ENCODE data around the gene BSCL2. TPM values are rescaled to one million over a fixed set of nuclear protein-coding genes. Genes with fewer than 3 reads are reported as not detected.
"Not testable (repeated sequence)": the region's sequence is repeated elsewhere in the genome, so short reads cannot be mapped to it uniquely, and the experiment has no call there.

BSCL2 gene
- 56.9 to 61.4 TPM (median 58.3 TPM) in 3 replicates for total RNA-seq

DNA sequence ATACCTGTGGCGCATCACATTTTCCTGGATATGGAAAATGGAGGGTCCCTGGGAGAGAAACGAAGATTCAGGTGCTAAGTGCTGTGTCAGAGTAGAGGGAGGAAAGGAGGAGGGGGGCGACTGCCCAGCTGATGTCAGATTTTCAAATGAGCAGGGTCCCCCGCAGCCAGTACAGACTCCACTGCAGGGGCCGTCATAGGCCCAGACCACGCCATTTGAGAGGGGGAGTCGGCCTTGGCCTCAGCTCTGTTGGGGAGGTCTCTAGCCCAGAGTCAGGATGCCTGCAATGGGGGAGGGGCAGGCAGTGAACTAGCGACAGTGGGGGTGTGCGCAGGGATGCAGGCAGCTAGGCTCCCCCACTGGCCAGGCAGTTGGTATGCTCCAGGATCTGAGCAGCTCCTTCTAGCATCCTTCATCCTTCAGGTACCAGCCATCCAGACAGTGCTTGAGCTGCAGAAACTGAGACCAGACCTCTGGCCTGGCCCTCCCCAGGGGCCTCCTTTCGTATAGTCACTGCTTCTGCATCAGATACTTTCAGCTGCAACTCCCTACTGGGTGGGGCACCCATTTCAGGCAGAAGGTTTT is at the start of gene BSCL2, which contains the start of gene GNG3:
Gene BSCL2, minus strand, starts transcription at position 148 of the 585 bp plus-strand sequence. CDS start 229 bp downstream, outside the sequence.
Gene GNG3, plus strand, starts transcription at position 400 of the 585 bp plus-strand sequence. CDS start 620 bp downstream, outside the sequence.
- H3K9me3 Mint-ChIP-seq = no peaks in the 10 kb centered on the region
- peak in 1 of 2 experiments; percentile 49 for DNase-seq (ENCODE audit: low spot score in 2 of 2, unreplicated experiment in 2 of 2)
- peak within 1 kb of the TSS; percentile 98 for H3K27ac Mint-ChIP-seq
- H3K4me3 Mint-ChIP-seq = peak within 1 kb of the TSS; percentile 86
- H3K4me1 Mint-ChIP-seq = peaks cover 46% of the 10 kb centered on the region
- peaks cover 10% of the 10 kb centered on the region for H3K36me3 Mint-ChIP-seq
- TF ChIP-seq, protein P1, sequence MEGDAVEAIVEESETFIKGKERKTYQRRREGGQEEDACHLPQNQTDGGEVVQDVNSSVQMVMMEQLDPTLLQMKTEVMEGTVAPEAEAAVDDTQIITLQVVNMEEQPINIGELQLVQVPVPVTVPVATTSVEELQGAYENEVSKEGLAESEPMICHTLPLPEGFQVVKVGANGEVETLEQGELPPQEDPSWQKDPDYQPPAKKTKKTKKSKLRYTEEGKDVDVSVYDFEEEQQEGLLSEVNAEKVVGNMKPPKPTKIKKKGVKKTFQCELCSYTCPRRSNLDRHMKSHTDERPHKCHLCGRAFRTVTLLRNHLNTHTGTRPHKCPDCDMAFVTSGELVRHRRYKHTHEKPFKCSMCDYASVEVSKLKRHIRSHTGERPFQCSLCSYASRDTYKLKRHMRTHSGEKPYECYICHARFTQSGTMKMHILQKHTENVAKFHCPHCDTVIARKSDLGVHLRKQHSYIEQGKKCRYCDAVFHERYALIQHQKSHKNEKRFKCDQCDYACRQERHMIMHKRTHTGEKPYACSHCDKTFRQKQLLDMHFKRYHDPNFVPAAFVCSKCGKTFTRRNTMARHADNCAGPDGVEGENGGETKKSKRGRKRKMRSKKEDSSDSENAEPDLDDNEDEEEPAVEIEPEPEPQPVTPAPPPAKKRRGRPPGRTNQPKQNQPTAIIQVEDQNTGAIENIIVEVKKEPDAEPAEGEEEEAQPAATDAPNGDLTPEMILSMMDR (IDR thresholded peaks at IDR 0.05; ENCODE audit: unreplicated experiment) = no peak
- no peaks in the 10 kb centered on the region for H3K27me3 Mint-ChIP-seq (ENCODE audit: low read depth)

DNA sequence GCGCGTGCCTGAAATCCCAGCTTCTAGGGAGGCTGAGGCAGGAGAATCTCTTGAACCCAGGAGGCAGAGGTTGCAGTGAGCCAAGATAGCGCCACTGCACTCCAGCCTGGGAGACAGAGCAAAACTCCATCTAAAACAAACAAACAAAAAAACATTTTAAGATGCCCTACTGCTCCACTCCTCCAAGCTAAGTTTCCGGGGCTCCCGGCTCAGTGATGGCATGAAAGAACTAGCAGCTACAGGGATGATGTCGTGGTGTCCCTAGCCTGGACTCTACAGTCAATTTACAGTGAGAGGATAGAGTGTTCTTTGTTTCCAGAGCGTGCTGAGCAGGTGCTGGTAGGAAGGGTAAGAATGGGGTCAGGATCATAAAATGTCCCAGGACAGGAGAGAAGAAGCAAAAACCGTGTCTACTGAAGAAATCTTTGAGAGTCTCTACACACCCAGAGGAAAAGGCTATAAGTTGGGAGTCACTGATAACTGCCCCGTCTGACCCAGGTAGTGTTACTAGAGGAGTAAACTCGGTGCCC is 47.9 kb upstream of the BSCL2 start:
- no peaks in the 10 kb centered on the region for H3K27me3 Mint-ChIP-seq (ENCODE audit: low read depth)
- DNase-seq (ENCODE audit: low spot score in 2 of 2, unreplicated experiment in 2 of 2) = no peak
- TF ChIP-seq, protein P1 (IDR thresholded peaks at IDR 0.05; ENCODE audit: unreplicated experiment) = no peak
- H3K36me3 Mint-ChIP-seq = peaks cover 5% of the 10 kb centered on the region
- H3K9me3 Mint-ChIP-seq = no peaks in the 10 kb centered on the region
- peak overlapping the region; percentile 97 for H3K4me3 Mint-ChIP-seq
- H3K27ac Mint-ChIP-seq = peak overlapping the region; percentile 48
- peaks cover 10% of the 10 kb centered on the region for H3K4me1 Mint-ChIP-seq

DNA sequence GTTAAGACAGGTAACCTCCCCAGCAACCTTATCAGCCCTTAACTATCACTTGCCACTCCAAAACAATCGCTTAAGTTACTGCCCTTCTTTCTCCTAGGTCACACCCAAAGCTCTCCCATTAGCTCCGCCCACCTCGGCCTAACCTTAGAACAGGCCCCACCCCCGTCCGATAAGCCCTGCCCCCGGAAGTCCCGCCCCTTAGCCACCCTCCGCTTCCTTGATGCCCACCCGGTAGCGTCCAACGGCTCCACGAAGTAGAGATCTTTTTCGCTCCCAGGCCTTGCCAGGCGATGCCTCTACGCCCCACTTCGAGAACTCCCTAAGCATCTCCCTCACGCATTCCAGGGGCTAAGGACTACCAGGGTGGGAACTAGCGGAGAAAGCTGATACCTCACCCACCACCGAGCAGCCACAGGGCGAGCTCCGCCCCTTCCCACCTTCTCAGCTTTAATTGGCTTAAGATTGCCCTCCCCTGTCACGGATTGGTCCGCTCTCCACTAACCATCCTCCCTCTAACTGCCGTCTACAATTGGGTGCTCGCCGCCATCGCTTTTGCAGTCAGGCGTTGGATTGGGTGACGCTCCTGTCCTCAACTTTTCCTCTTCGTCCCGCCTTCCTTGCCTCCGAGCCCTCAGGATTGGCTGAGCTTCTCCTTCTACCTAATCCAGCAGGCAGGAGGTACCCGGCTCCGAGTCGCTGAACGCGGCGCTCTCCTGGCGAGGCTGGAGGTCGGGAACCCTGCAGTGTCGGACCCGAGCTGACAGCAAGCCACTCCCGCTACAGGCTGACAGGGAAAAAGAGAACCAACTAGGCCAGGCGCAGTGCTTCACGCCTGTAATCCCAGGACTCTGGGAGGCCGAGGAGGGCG is 46.7 kb upstream of the BSCL2 start, which contains the start of gene ZBTB3:
Gene ZBTB3, minus strand, starts transcription at position 425 of the 868 bp plus-strand sequence. CDS start 496 bp downstream, outside the sequence.
- H3K27me3 Mint-ChIP-seq (ENCODE audit: low read depth) = no peaks in the 10 kb centered on the region
- peak; percentile 92 to 93 for DNase-seq (ENCODE audit: low spot score in 2 of 2, unreplicated experiment in 2 of 2)
- peaks cover 13% of the 10 kb centered on the region for H3K4me1 Mint-ChIP-seq

DNA sequence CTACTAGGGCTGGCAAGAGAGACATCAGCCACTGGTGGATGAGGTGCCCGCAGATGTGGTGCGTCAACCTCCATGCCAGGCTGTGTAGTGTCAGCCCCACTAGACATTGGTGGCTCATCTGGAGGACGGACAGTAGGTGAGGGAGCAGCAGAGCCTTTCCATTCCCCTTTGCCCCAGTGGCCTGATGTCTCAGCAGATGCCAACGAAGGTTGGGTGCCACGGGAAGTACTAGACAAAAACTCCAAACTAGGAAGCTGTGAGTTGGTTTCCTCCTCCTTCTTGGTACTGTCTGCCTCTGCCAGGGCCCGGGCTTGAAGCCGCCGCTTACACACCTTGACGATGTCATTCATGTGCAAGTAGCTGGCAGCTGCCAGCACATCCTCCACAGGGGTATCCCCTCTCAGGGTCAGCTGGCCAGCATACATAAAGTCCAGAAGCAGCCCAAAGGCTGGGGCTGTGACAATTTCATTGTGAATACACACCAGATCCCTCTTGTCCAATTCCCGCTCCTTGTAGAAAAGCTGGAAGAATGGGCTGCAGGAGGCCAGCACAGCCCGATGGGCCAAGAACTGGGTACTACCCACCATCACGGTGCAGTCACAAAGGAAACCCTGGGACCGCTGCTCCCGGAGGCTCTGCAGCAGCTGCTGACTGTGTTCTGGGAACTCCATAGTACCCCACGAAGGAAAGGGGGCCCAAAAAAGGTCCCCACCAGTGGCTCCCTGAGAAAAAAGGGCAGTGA is 45.9 kb upstream of the BSCL2 start:
- TF ChIP-seq, protein P1 (IDR thresholded peaks at IDR 0.05; ENCODE audit: unreplicated experiment) = no peak
- peaks cover 10% of the 10 kb centered on the region for H3K36me3 Mint-ChIP-seq

More for the DNA sequence above, 46.7 kb upstream of the BSCL2 start, which contains the start of gene ZBTB3:
- H3K9me3 Mint-ChIP-seq = no peaks in the 10 kb centered on the region
- peak within 1 kb of the TSS; percentile 97 for H3K4me3 Mint-ChIP-seq
- TF ChIP-seq, protein P1 (IDR thresholded peaks at IDR 0.05; ENCODE audit: unreplicated experiment) = no peak
- peaks cover 7% of the 10 kb centered on the region for H3K36me3 Mint-ChIP-seq
- H3K27ac Mint-ChIP-seq = peak within 1 kb of the TSS; percentile 97

DNA sequence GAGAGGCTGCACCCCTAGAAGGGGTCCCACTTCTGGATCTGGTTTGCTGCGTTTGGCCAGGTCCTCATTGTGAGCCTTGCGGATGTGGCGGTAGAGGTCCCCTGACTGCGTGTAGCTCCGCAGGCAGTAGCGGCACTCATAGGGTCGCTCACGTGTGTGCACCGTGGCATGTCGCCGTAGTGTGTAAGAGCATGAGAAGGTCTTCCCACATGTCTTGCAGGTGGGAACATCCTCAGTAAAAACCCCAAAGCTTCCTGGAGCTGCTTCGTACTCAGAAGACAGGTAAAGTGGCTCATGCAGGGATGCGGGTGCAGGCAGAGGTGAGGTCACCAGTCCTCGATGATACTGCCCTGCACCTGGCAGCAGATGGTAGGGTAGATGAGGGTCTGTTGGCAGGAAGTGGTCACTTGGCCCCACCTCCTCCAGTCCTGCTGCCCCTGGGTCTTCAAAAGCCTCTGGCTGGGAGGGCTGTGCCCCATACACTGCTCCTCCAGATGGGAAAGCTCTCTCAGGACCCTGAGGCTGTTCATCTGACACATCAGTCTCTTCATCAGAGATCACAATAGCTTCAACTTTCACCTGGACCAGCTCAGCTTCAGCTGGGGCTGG is 45.1 kb upstream of the BSCL2 start:
- Mint-ChIP-seq H3K36me3 (peaks cover 13% of the 10 kb centered on the region), H3K27ac (peak overlapping the region; percentile 79), H3K4me1 (peaks cover 20% of the 10 kb centered on the region), H3K4me3 (no peak overlapping the region), H3K9me3 (no peaks in the 10 kb centered on the region), H3K27me3 (ENCODE audit: low read depth) (no peaks in the 10 kb centered on the region)
- TF ChIP-seq, protein P1 (IDR thresholded peaks at IDR 0.05; ENCODE audit: unreplicated experiment) = no peak
- no peak for DNase-seq (ENCODE audit: low spot score in 2 of 2, unreplicated experiment in 2 of 2)

More for the DNA sequence above, 45.9 kb upstream of the BSCL2 start:
- no peak for DNase-seq (ENCODE audit: low spot score in 2 of 2, unreplicated experiment in 2 of 2)
- peaks cover 16% of the 10 kb centered on the region for H3K4me1 Mint-ChIP-seq
- peak overlapping the region; percentile 97 for H3K27ac Mint-ChIP-seq
- peak overlapping the region; percentile 97 for H3K4me3 Mint-ChIP-seq
- H3K9me3 Mint-ChIP-seq = no peaks in the 10 kb centered on the region
- no peaks in the 10 kb centered on the region for H3K27me3 Mint-ChIP-seq (ENCODE audit: low read depth)

DNA sequence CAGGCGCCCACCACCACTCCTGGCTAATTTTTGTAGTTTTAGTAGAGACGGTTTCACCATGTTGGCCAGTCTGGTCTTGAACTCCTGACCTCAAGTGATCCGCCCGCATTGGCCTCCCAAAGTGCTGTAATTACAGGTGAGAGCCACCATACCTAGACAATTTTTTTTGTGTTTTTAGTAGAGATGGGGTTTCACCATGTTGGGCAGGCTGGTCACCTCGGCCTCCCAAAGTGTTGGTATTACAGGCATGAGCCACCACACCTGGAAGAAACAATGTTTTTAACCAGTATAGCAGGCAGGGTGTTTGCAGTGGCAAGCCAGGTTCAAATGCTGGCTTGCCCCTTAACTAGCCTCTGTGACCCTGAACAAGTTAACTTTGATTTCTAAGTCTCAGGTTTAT is 42.7 kb upstream of the BSCL2 start:
- not testable (repeated sequence) for H3K27ac Mint-ChIP-seq; H3K27me3 Mint-ChIP-seq (ENCODE audit: low read depth); H3K9me3 Mint-ChIP-seq; H3K4me3 Mint-ChIP-seq; DNase-seq (ENCODE audit: low spot score in 2 of 2, unreplicated experiment in 2 of 2)
- H3K4me1 Mint-ChIP-seq = peaks cover 20% of the 10 kb centered on the region
- peaks cover 13% of the 10 kb centered on the region for H3K36me3 Mint-ChIP-seq
